GM23248 (cell line): ENCODE data around the gene UNC5A.

Experiments used
- EZH2 ChIP-seq: fragments of 200-600 bp; sonication (generic); IDR thresholded peaks from 2 replicates; pipeline ENCODE4 v1.6.1; 2018; ENCODE audit warnings: antibody characterized with exemption, mild to moderate bottlenecking; ENCODE audit not compliant: insufficient read depth, poor library complexity, severe bottlenecking
- EZH2phosphoT487 ChIP-seq: fragments of 200-600 bp; sonication (generic); IDR thresholded peaks from 2 replicates; pipeline ENCODE4 v1.6.1; 2018; ENCODE audit warnings: antibody characterized with exemption, moderate library complexity, mild to moderate bottlenecking, low read depth; ENCODE audit not compliant: insufficient read depth

GRCh38 chr5:176879663-176880361 is 69.5 kb downstream of the UNC5A start:
- no peak for TF ChIP-seq EZH2
- no peak for TF ChIP-seq EZH2phosphoT487
